ENCODE results near the gene ACLY.

The ACLY gene

DNA sequence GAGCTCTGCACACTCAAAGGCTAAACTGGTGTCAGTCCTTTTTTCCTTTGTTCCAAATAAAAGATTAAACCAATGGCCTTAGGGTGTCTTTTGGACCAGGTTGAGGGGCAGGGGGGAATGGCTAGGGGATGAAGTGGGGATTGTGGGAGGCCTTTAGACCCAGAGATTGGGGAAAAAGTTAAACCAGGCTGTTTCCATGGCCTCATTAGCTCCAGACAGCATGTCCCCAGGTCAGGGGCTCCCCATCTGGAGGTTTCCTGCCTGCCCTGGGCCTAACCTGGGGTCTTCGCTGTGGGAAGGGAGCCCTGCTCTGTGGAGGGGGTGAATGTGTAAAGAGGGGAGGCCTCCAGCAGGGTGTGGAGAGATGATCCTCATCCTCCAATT, 95.6 kb downstream of the ACLY start:
- no peak for DNase-seq (ENCODE audit: low read depth in 1 of 2, low spot score in 1 of 2)
- in situ Hi-C loops (cut with HindIII; ENCODE audit: low pct_unique_long_range_greater_than_20kb, low sequenced_read_pairs): no loop called here
- TF ChIP-seq JUND (IDR thresholded peaks at IDR 0.05; ENCODE audit: low read depth): no peak

DNA sequence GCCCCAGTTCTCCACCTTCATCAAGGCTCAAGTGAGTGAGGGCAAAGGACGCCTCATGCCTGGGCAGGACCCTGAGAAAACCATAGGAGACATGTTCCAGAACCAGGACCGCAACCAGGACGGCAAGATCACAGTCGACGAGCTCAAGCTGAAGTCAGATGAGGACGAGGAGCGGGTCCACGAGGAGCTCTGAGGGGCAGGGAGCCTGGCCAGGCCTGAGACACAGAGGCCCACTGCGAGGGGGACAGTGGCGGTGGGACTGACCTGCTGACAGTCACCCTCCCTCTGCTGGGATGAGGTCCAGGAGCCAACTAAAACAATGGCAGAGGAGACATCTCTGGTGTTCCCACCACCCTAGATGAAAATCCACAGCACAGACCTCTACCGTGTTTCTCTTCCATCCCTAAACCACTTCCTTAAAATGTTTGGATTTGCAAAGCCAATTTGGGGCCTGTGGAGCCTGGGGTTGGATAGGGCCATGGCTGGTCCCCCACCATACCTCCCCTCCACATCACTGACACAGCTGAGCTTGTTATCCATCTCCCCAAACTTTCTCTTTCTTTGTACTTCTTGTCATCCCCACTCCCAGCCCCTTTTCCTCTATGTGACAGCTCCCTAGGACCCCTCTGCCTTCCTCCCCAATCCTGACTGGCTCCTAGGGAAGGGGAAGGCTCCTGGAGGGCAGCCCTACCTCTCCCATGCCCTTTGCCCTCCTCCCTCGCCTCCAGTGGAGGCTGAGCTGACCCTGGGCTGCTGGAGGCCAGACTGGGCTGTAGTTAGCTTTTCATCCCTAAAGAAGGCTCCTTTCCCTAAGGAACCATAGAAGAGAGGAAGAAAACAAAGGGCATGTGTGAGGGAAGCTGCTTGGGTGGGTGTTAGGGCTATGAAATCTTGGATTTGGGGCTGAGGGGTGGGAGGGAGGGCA, 96.3 kb downstream of the ACLY start:
- in situ Hi-C loops (cut with HindIII; ENCODE audit: low pct_unique_long_range_greater_than_20kb, low sequenced_read_pairs): no loop called here
- TF ChIP-seq JUND (IDR thresholded peaks at IDR 0.05; ENCODE audit: low read depth): no peak
- DNase-seq (ENCODE audit: low read depth in 1 of 2, low spot score in 1 of 2): no peak

DNA sequence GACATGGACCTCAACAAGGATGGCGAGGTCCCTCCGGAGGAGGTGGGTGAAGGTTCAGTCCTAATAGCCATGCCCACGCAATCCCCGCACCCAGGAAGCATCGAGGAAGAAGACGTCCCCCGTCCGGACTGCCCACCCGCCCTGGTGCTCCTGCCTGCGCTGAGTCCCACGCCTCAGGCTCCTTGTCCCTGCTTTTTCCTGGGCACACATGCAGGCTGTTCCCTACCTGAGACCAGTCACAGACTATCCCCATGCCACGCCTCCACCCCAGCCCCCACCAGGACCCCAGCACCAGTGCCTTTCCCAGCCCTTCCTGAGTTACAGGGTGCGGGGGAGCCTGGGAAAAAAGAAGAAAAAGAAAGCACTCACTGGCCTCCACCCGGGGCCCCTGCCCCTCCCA, 97.0 kb downstream of the ACLY start:
- no peak for DNase-seq (ENCODE audit: low read depth in 1 of 2, low spot score in 1 of 2)
- in situ Hi-C loops (cut with HindIII; ENCODE audit: low pct_unique_long_range_greater_than_20kb, low sequenced_read_pairs): no loop called here
- TF ChIP-seq JUND (IDR thresholded peaks at IDR 0.05; ENCODE audit: low read depth): no peak

DNA sequence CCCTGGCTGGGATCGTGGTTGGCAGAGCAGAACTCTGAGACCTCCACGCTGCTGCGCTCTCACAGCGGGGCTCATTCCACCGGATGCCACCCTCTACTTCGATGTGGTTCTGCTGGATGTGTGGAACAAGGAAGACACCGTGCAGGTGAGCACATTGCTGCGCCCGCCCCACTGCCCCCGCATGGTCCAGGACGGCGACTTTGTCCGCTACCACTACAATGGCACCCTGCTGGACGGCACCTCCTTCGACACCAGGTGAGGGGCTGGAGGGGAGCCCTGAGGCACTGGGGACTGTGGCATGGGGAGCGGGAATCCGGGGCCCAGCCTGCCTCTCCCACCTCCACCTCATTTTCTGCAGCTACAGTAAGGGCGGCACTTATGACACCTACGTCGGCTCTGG, 100.7 kb downstream of the ACLY start:
- in situ Hi-C loops (cut with HindIII; ENCODE audit: low pct_unique_long_range_greater_than_20kb, low sequenced_read_pairs): no loop called here
- DNase-seq (ENCODE audit: low read depth in 1 of 2, low spot score in 1 of 2): no peak

More for the DNA sequence above, 100.7 kb downstream of the ACLY start:
- TF ChIP-seq JUND (IDR thresholded peaks at IDR 0.05; ENCODE audit: low read depth): no peak

Measured in T47D (cell line).